Pancreas (tissue), 10 donors: ENCODE results near the gene GRN. TPM values are rescaled to one million over a fixed set of nuclear protein-coding genes. Genes with fewer than 3 reads are reported as not detected.

Source experiments
- ATAC-seq, 4 donors: fragments of 200-7000 bp; cut with Tn5 transposase; one replicate each; pipeline versions ENCODE4 v1.8.0 to v1.9.1; 2020; ENCODE audit warnings: mild to moderate bottlenecking in 4 of 4, moderate library complexity in 4 of 4
- DNase-seq, 6 donors: peaks; one replicate each; pipeline ENCODE4 v3.0.0-alpha.2; 2020
- FAIRE-seq: peaks from 2 replicates; lab custom pipeline; 2012; peaks lifted over from hg19 to GRCh38; lab: Jason Lieb, UNC
- H3K27ac ChIP-seq, 4 donors: fragments of 200-600 bp; sonication (generic); 1 replicate in 3 of 4; 2 replicates in 1 of 4; pipeline versions ENCODE4 v1.5.0 to v1.8.0; 2020
- H3K27me3 ChIP-seq, 4 donors: fragments of 200-600 bp; one replicate each; pipeline ENCODE4 v1.8.0; 2021
- H3K36me3 ChIP-seq, 3 donors: fragments of 200-600 bp; sonication (generic) in 1 of 3; one replicate each; pipeline versions ENCODE4 v1.5.0 to v1.8.0; 2020 to 2021
- H3K4me1 ChIP-seq, 3 donors: fragments of 200-600 bp; one replicate each; pipeline ENCODE4 v1.8.0; 2021
- H3K4me3 ChIP-seq, 4 donors: fragments of 200-600 bp; sonication (generic) in 2 of 4; one replicate each; pipeline versions ENCODE4 v1.5.0 to v1.8.0; 2020 to 2021
- H3K9me3 ChIP-seq, 4 donors: fragments of 200-600 bp; one replicate each; pipeline ENCODE4 v1.8.0; 2021
- CTCF ChIP-seq, 4 donors: fragments of 200-600 bp; sonication (generic) in 3 of 4; IDR thresholded peaks; one replicate each; pipeline versions ENCODE4 v1.5.0 to v1.8.0; 2021; ENCODE audit warnings: antibody characterized with exemption in 4 of 4
- WGBS, 2 donors: extraction: QIAGEN DNeasy Blood & Tissue Kit; methylation state at CpG; one replicate each; pipeline ENCODE4 v1.1.7; 2013; 5-methylcytosine and 5-hydroxymethylcytosine counted together
- intact Hi-C, 3 donors: fragments of 100-400 bp; cut with DNase I; formaldehyde crosslinking; loops; one replicate each; pipeline versions ENCODE4 v1.11.1 to v1.14.2; 2022
- polyA plus RNA-seq, 2 donors: library from polyadenylated mRNA; stranded (reverse); fragments of 200-250 nt; gene quantifications; one replicate each; pipeline ENCODE4 v1.2.3, GENCODE V29; 2013
- total RNA-seq, 6 donors: library from RNA; stranded (reverse); fragmentation: NEBNext Ultra II Directional in 4 of 6; extraction: Animal tissue kit (Norgen Biotek cat#: 25700) in 4 of 6; gene quantifications; one replicate each; pipeline versions ENCODE4 v1.2.1 to v1.2.4, GENCODE V29; 2021 to 2023
- donor health status: healthy with polysubstance abuse.
- donor health status: DM: no; HTN: no; CAD: no; lungs with moderate emphysema.
- donor health status: DM: no; HTN: no; CAD: no.
- donor health status: control.
- donor health status: control.
- donor health status: Bipolar disorder and iron deficiency.
- donor health status: DM: yes; HTN: yes; CAD: no.
- donor health status: DM: no; HTN: no; CAD: no.
- donor health status: DM: no; HTN: no; CAD: no.
- donor health status: DM: yes; HTN: yes; CAD: no.

The GRN gene
- total and polyA plus RNA-seq, 8 donors, result 48.0 to 229 (median 69.6) TPM

GRCh38 chr17:44359006-44359405 is 13.9 kb downstream of the GRN start:
- FAIRE-seq, result no peak
- 67 to 74% methylated on average over 6 of the region's 6 CpGs for WGBS, 2 donors
- no peaks in the 10 kb centered on the region for H3K4me1 ChIP-seq

GRCh38 chr17:44359458-44360143 is 14.5 kb downstream of the GRN start:
- intact Hi-C loops, result no loop called here
- ATAC-seq, result no peak
- Histone ChIP-seq H3K9me3 (no peaks in the 10 kb centered on the region), H3K4me3 (no peak overlapping the region), H3K36me3 (no peaks in the 10 kb centered on the region), H3K27me3 (no peaks in the 10 kb centered on the region), H3K27ac (no peak overlapping the region), H3K4me1 (no peaks in the 10 kb centered on the region)
- no peak for FAIRE-seq
- 69 to 76% methylated on average over 14 of the region's 14 CpGs for WGBS, 2 donors
- TF ChIP-seq CTCF (IDR thresholded peaks at IDR 0.05), result no peak
- peak in 2 of 6 donors; percentile 16 to 51 for DNase-seq

More at GRCh38 chr17:44359006-44359405, 13.9 kb downstream of the GRN start:
- DNase-seq (no peak), ATAC-seq (no peak)
- no peaks in the 10 kb centered on the region for H3K27me3 ChIP-seq
- TF ChIP-seq CTCF (IDR thresholded peaks at IDR 0.05), result no peak
- no peaks in the 10 kb centered on the region for H3K9me3 ChIP-seq
- no peaks in the 10 kb centered on the region for H3K36me3 ChIP-seq
- H3K4me3 ChIP-seq, result no peak overlapping the region
- intact Hi-C loops, result no loop called here
- no peak overlapping the region for H3K27ac ChIP-seq

GRCh38 chr17:44360144-44360533 is 15.0 kb downstream of the GRN start:
- H3K9me3 ChIP-seq, result no peaks in the 10 kb centered on the region
- H3K27me3 ChIP-seq, result no peaks in the 10 kb centered on the region
- FAIRE-seq, result no peak
- no peak for ATAC-seq
- 51 to 54% methylated on average over 6 of the region's 6 CpGs for WGBS, 2 donors
- no peak overlapping the region for H3K27ac ChIP-seq
- no peak overlapping the region for H3K4me3 ChIP-seq
- no peaks in the 10 kb centered on the region for H3K36me3 ChIP-seq
- TF ChIP-seq CTCF (IDR thresholded peaks at IDR 0.05), result no peak
- H3K4me1 ChIP-seq, result no peaks in the 10 kb centered on the region
- intact Hi-C loops, result no loop called here
- DNase-seq, result no peak

- peak in 1 of 4 donors; percentile 17 for ATAC-seq
- intact Hi-C loops, result no loop called here
- Histone ChIP-seq H3K4me1 (no peaks in the 10 kb centered on the region), H3K4me3 (no peak overlapping the region), H3K27ac (no peak overlapping the region), H3K27me3 (no peaks in the 10 kb centered on the region), H3K9me3 (no peaks in the 10 kb centered on the region), H3K36me3 (no peaks in the 10 kb centered on the region)
- no peak for FAIRE-seq
- DNase-seq, result no peak
- 51 to 54% methylated on average over 5 of the region's 5 CpGs for WGBS, 2 donors
- no peak for TF ChIP-seq CTCF (IDR thresholded peaks at IDR 0.05)
Observed at GRCh38 chr17:44360826-44361225, 15.7 kb downstream of the GRN start.
